ENCODE data around the gene CEL. TPM values are rescaled to one million over a fixed set of nuclear protein-coding genes. Genes with fewer than 3 reads are reported as not detected.
"Not testable (repeated sequence)": the region's sequence is repeated elsewhere in the genome, so short reads cannot be mapped to it uniquely, and the experiment has no call there.

The CEL gene
- 2.6 TPM for polyA plus RNA-seq (ENCODE audit: insufficient read length)

DNA sequence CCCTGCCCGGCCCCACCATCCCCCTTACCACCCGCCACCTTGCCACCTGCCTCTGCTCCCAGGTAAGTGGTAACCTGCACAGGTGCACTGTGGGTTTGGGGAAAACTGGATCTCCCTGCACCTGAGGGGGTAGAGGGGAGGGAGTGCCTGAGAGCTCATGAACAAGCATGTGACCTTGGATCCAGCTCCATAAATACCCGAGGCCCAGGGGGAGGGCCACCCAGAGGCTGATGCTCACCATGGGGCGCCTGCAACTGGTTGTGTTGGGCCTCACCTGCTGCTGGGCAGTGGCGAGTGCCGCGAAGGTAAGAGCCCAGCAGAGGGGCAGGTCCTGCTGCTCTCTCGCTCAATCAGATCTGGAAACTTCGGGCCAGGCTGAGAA, at the start of gene CEL:
CEL (plus strand) TSS at position 218 of the 382 bp plus-strand sequence; CDS start at position 240, 22 bp downstream.
- DNase-seq = not testable (repeated sequence)

DNA sequence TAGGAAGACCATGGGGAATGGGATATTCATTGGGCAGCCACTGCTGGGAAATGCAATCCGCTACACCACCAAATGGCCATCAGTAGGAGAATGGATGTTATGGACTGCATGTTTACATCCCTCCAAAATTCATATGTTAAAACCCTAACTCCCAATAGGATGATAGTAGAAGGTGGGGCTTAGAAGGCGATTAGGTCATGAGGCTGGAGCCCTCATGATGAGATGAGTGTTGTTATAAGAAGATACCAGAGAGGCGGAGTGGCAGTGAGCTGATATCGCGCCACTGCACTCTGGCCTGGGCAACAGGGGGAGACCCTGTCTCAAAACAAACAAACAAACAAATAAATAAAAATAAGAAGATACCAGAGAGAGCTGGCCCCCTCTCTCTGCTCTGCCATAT, 47.1 kb upstream of the CEL start:
- no peak for DNase-seq

DNA sequence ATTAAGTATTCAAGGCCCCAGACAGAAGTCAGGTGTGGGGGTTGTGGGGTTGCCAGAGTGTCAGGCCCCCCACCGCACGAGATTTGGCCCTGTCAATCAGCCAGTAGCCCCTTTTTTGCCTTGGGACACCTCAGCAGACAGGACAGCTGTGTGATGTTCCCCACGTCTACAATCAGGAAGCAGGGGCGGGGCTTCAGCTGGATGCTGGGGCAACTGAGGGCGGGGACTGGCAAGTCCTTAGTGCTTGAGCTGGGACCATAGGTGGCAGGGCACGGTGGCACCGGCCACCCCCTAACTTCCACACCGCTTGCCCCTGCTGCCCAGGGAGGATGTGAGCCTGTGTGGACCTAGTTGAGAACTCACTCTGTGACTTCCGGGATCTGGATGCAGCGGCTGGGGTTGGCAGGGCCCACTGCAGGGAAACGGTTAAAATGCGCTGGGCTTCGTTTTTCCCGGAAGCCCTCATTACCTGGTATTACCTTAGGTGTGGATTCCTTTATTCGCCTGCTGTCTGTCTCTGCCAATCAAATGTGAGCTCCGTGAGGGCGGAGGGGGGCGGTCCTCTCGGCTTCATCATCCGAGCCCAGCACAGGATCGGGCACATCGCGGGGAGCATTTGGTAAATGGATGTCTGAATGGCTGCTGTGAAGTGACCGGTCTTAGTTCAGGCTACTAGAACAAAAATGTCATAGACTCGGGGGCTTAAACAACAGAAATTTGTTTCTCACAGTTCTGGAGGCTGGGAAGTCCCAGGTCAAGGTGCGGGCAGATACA, 38.5 kb upstream of the CEL start:
- DNase-seq = no peak

DNA sequence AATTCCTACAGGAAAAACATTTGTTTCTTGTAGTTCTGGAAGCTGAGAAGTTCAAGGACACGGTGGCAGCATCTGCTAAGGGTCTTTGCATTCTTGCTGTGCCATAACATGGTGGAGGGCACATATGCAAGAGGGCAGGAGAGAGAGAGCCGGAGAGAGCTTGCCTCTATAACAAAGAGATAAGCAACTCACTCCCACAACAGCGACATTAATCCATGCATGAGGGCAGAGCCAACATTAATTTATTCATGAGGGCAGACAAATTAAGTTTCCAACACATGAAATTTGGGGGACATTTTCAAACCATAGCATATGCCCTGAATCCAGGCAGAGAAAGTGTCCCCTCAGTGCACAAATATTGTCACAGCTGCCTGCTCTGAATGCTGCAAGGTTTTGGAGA, 35.4 kb upstream of the CEL start:
- DNase-seq = no peak

DNA sequence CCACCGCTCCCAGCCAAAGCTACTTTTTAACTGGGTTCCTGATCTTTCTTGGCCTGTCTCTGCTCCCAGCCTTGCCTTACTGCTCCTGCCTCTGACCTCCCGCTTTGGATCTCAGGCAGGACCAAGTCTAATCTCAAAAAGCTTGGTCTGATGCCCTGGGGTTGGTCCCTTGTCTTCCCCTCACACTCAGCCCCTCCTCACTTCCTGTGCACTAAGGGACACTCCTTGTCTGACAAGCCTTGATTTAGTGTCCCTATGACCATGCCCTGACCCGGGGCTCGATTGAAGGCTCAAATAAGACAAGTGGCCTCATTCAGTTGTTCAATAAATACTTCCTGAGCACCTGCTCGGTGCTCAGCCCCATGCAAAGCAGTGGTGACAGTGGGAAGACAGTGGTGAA, 34.6 kb upstream of the CEL start:
- DNase-seq = no peak

DNA sequence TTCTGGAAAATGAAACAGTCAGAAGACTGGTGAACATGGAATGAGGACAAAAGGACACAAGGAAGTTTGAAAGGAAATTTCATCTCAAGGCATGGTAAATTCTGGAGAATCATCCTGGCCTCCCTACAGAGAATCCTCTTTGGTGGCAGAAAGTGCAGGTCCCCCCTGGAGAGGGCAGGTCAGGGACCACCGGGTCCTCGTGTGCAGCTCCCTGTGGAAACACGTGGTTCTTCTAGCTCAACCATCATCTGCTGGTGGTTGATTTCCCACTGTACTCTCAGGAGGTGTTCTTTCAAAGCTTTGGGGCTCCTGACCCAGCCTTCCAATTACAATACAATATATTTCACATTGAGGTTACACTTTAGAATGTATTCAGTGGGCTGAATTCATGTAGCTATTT, 33.6 kb upstream of the CEL start:
- no peak for DNase-seq

- no peak for DNase-seq
Observed at GRCh38 chr9:133029994-133030316, 31.8 kb upstream of the CEL start.

GRCh38 chr9:133030317-133031129, 31.3 kb upstream of the CEL start, which contains the start of gene GTF3C5:
GTF3C5 (plus strand) TSS chr9:133030997; CDS start chr9:133031012, 15 bp downstream.
- DNase-seq = peak; percentile 97

DNA sequence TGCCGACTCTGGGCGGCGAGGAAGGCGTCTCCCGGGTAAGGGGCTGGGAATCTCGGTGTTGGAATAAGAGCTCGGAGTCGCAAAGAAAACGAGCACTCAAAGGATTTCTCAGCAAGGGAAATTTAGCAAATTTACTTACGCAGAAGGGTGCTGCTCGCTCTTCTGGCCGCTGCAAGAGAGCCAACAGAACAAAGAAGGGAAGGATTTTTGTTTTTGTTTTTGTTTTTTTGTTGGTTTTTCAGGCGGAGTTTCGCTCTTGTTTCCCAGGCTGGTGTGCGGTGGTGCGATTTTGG, 30.7 kb upstream of the CEL start:
- no peak for DNase-seq

GRCh38 chr9:133031496-133031911, 30.3 kb upstream of the CEL start:
- DNase-seq = no peak

- DNase-seq = no peak
Observed at GRCh38 chr9:133032171-133032570, 29.6 kb upstream of the CEL start.

- no peak for DNase-seq
Observed at GRCh38 chr9:133035669-133036068, 26.1 kb upstream of the CEL start.

GRCh38 chr9:133037775-133038515, 23.8 kb upstream of the CEL start:
- no peak for DNase-seq

GRCh38 chr9:133040892-133041479, 20.8 kb upstream of the CEL start:
- not testable (repeated sequence) for DNase-seq

DNA sequence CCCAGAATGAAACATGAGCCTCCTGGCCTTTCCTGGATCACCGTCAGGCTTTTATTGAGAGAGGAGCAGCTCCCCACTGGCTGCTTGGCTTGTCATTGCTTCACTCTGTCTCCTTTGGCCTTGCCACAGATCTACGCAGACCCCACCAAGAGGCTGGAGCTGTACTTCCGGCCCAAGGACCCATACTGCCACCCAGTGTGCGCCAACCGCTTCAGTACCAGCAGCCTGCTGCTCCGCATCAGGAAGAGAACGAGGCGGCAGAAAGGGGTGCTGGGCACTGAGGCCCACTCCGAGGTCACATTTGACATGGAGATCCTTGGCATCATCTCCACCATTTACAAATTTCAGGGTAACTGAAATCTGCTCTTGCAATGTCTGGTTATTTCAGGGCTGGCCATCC, 19.8 kb upstream of the CEL start:
- DNase-seq = no peak

- DNase-seq = no peak
Observed at GRCh38 chr9:133042676-133043075, 19.1 kb upstream of the CEL start.

DNA sequence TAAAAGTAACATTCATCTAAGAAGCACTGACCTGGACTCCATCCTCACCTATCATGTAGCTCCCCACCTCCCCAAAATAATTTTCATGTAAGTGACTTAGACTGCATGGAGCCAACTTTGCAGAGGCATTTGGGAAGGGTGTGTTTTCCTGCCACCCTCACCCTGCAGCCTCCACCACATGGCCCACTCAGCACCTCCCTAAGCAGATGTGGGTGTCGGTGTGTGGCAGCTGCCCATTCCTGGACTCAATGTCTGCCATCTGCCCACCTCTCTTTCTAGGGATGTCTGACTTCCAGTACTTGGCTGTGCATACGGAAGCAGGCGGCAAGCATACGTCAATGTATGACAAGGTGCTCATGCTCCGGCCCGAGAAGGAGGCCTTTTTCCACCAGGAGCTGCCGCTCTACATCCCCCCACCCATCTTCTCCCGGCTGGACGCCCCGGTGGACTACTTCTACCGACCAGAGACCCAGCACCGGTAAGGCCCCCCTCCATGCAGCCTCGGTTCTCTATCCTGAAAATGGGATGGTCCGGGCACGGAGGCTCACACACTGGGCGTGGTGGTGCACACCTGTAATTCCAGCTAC, 18.2 kb upstream of the CEL start:
- no peak for DNase-seq

GRCh38 chr9:133044125-133044524, 17.7 kb upstream of the CEL start:
- no peak for DNase-seq

- no peak for DNase-seq
Observed at GRCh38 chr9:133044661-133045060, 17.1 kb upstream of the CEL start.

- no peak for DNase-seq
Observed at GRCh38 chr9:133045132-133045531, 16.6 kb upstream of the CEL start.

DNA sequence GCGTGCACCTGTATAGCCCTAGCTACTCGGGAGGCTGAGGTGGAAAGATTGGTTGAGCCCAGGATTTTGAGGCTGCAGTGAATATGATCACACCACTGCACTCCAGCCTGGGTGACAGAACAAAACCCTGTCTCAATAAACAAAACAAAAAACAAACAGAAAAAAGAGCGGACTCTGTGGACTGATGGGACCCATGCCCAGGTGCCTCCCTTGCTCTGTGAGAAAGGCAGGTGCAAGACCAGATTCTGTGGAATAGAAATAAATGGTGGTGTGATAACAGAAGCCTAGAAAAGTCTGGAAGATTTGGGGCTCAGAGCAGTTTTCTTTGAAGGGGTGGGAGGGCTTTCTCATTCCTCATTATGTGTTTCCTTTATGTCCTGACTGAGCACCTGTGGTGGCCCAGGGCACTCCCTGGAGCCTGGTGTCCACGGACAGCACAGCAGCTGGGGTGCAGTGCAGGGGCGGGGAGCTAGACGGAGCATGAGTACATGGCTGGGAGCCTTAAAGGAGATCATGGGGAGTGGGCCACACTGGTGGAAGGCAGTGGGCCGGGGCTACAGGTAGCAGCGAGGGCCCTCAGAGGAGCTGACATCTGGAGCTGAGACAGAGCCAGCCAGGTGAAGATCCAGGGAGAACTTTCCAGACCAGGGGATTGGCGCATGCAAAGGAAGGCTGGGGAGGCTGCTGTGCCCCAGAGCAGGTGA, 15.4 kb upstream of the CEL start:
- no peak for DNase-seq

DNA sequence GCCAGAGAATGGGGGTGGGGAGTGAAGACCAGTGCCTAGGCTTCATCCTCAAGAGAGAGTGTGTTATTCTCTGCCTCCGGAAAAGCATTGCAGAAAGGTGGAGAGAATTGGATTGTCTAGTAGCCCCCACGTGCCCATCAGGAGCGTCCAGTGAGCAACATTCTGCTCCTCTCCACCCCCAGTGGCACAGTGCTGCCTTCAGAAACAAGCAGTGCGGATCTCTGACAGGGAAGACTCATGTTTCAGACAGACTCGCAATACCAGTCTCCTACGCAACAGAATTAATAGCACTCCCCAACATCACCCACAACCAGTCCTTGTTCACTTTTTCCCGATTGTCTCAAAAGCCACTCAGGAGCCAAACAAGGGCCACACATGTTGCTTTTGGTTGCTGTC, 14.9 kb upstream of the CEL start:
- DNase-seq = no peak
